ENCODE data around the gene UFC1. TPM values are rescaled to one million over a fixed set of nuclear protein-coding genes. Genes with fewer than 3 reads are reported as not detected.

UFC1 gene
- polyA plus RNA-seq, 4 donors, result 136 to 169 (median 149) TPM

DNA sequence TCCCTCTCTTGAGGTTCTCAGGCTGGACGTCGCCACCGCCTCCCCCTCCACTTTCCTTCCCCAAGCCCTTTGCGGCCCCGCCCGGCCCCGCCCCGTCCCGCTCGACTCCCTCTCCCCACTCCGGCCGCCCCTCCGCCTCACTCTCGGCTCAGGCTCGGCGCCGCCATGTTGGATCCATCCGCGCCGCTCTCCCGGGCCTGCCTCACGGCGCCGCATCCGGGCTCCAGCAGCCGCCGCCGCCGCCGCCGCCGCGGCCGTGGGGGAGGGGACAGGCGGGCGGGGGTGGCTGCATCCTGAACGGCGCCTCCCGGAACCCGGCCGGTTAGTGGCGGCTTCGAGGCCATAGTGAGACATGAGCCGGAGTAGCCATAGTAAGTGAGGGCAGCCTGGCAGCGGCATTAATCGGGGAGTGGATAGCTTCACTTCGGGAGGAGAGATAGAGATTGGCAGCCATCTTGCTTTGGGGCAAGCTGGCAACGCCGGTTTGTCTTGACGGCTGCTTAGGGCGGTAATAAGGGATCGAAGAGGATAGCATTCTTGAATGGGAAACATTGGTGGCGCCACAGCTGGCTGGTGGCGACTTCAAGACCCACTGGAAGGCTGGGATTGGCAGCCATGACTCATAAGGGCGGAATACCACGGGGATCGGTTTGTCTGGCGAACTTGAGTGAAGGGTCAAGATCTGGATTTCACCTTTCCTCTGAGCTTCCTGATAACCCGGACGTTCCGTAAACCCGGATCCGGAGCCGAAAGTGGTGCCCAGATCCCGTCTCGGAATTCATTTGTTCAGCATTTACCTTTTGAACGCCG, 21.2 kb upstream of the UFC1 start, which contains the start of gene DEDD:
Gene DEDD (minus strand): TSS at position 258 of the 810 bp plus-strand sequence. CDS start 8,205 bp downstream, outside the sequence.
- DNase-seq (ENCODE audit: low read depth in 4 of 4, low spot score in 3 of 4), result peak; percentile 83 to 91 (median 89)

DNA sequence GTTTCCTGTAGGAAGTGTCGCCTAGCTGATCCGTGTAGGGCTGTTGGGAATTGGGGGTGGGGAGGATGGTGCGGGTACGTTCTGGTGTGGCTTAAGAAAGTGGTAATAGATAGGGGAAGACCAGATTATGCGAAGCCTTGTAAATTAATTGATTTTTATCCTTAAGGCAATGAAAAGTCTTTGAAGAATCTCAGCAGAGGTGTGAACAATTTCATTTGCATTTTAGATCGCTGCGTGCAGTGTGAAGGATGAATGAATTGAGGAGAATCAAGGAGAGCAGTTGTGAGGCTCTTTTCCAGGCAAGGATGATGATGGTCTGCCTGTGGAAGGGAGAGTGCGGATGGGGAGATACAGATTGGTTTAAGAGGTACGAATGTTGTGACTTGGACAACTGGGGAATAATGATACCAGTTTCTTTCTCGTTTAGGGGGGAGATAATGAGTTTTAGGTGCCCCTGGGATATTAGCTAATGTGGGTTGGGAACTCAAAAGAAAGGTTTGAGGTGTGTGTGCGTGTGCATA, 20.5 kb upstream of the UFC1 start:
- DNase-seq (ENCODE audit: low read depth in 4 of 4, low spot score in 3 of 4), result no peak

DNA sequence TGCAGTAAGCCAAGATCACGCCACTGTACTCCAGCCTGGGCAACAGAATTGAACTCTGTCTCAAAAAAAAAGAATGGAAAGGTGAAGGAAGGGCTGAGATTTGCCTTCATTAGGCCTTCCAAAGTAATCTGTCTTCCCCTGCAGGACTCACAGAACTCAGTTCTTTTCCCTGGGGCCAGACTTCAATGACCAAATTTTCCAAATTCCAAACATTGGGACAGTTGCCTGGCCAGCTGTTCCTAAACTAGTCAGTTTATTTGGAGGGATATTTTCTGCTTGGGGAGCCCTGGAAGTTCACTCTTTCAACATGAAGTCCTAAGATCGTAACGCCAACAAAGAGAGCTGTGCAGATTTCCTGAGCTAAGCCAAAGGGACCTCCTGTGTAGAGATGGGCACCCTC, 15.9 kb upstream of the UFC1 start:
- no peak for DNase-seq (ENCODE audit: low read depth in 4 of 4, low spot score in 3 of 4)

GRCh38 chr1:161138431-161138830, 15.3 kb upstream of the UFC1 start:
- DNase-seq (ENCODE audit: low read depth in 4 of 4, low spot score in 3 of 4), result peak in 1 of 4 donors; percentile 27

DNA sequence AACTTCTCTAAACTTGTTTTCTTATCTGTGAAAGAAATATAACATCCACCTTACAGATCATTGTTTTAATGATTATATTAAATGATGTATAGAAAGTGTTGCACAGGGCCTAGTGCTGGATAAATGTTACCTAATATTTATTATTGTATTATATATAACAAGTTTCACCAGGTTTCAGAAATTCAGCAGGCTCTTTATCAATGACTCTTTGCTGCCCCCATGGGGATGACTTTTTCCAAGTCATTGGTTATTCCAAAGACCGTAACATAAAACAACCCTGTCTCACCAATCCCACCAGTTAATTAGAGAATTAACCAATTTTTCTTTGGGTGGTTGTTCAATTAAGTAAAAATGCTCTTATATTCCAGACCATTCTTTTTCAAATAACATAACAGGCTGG, 14.0 kb upstream of the UFC1 start:
- no peak for DNase-seq (ENCODE audit: low read depth in 4 of 4, low spot score in 3 of 4)

DNA sequence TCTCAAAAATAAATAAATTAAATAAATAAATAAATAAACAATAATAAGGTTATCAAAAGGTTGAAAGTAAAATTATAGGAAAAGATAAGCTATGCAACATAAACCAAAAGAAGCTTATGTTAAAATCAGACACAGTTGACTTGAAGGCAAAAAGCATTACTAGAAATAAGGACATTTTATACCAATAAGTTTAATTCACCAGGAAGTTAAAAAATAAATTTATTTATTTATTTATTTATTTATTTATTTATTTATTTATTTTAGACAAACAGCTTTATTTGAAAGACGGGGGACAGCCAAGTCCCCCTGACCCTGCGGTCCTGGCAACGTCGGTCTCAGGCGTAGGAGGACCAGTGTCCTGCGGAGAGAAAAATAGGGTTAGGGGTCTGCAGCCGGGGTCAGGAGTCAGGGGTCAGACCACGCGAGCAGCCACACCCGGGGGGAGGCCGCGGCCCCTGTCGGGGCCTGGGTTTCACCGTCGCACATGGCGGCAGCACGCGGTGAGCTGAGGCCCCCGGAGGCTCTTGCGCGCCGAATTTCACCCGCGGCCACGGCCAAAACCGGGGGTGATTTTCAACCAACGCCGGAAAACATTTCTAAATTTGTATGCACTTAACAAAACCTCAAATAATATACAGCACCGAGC, 12.9 kb upstream of the UFC1 start:
- DNase-seq (ENCODE audit: low read depth in 4 of 4, low spot score in 3 of 4), result no peak

DNA sequence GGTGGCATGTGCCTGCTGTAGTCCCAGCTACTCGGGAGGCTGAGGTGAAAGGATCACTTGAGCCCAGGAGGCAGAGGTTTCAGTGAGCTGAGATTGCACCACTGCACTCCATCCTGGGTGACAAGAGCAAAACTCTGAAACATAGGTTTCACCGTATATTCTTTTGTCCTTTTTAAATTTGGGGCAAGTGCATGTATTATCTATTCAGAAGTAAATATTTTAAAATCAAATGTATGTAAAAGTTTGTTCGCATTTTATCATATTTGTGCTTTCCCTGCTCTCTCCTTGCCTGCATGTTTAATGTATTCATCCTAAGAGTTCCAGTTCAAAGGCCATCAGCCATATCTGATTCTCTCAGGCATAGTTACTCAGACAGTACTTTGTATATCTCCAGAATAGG, 7.9 kb upstream of the UFC1 start:
- DNase-seq (ENCODE audit: low read depth in 4 of 4, low spot score in 3 of 4), result no peak

DNA sequence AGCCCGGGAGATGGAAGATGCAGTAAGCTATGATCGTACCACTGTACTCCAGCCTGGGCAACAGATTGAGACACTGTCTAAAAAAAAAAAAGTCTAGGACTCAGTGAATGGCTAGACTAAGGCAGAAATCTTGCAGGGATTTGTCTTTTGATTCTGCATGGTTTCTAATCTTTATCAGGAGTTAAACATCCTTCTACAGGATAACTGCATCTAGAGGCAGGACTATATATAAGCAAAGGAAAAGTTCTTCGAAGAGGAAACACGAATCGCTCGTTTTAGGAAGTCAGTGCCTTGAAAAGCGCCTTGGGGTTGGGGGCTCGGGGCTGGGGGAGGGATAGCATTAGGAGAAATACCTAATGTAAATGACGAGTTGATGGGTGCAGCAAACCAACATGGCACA, 602 bp upstream of the UFC1 start:
- no peak for DNase-seq (ENCODE audit: low read depth in 4 of 4, low spot score in 3 of 4)

GRCh38 chr1:161157867-161158266, 4.1 kb downstream of the UFC1 start:
- DNase-seq (ENCODE audit: low read depth in 4 of 4, low spot score in 3 of 4), result no peak

DNA sequence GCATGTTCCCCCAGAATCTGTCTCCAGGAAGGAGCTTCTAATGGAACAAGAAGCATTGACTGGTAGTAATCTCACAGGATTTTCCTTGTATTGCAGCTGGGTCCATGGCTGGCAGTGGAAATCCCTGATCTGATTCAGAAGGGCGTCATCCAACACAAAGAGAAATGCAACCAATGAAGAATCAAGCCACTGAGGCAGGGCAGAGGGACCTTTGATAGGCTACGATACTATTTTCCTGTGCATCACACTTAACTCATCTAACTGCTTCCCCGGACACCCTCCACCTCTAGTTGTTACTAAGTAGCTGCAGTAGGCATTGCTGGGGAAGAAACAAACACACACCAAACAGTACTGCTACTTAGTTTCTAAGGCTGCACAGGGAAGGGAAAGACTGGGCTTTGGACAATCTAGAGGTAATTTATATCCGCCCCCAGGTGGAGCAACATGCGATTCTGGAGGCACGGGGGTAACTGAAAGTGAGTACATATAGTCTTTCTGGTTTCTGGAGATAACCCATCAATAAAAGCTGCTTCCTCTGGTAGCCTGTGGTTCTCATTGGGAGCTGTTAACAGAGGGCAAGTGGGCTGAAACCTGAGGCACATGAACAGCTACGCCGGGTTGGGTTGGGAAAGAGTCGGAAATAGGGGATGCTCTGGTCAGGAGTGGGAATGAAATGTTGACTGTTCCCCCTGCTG, 4.7 kb downstream of the UFC1 start:
- DNase-seq (ENCODE audit: low read depth in 4 of 4, low spot score in 3 of 4), result no peak

- peak; percentile 78 to 90 (median 85) for DNase-seq (ENCODE audit: low read depth in 4 of 4, low spot score in 3 of 4)
These were observed 5.5 kb downstream of the UFC1 start, which contains the start of gene USP21 for GRCh38 chr1:161159087-161159912. Gene USP21, plus strand, starts transcription at chr1:161159500. Its CDS starts 1,141 bp downstream, at chr1:161160641.

GRCh38 chr1:161159913-161160243, 6.1 kb downstream of the UFC1 start:
- no peak for DNase-seq (ENCODE audit: low read depth in 4 of 4, low spot score in 3 of 4)

- no peak for DNase-seq (ENCODE audit: low read depth in 4 of 4, low spot score in 3 of 4)
These were observed 6.9 kb downstream of the UFC1 start for GRCh38 chr1:161160671-161161145.

- DNase-seq (ENCODE audit: low read depth in 4 of 4, low spot score in 3 of 4), result no peak
These were observed 7.9 kb downstream of the UFC1 start for GRCh38 chr1:161161652-161162051.

- no peak for DNase-seq (ENCODE audit: low read depth in 4 of 4, low spot score in 3 of 4)
These were observed 8.3 kb downstream of the UFC1 start for GRCh38 chr1:161162052-161162451.

GRCh38 chr1:161162806-161163205, 9.0 kb downstream of the UFC1 start:
- no peak for DNase-seq (ENCODE audit: low read depth in 4 of 4, low spot score in 3 of 4)

- no peak for DNase-seq (ENCODE audit: low read depth in 4 of 4, low spot score in 3 of 4)
These were observed 10.0 kb downstream of the UFC1 start for GRCh38 chr1:161163793-161164192.

GRCh38 chr1:161164901-161165610, 11.3 kb downstream of the UFC1 start:
- no peak for DNase-seq (ENCODE audit: low read depth in 4 of 4, low spot score in 3 of 4)
